GM12891 (cell line): ENCODE results near the gene CACNA1G.

ENCODE experiments used
- PAX5 ChIP-seq: IDR thresholded peaks from 2 replicates; pipeline ENCODE4 v1.6.1; 2011; ENCODE audit warnings: low read length, moderate library complexity, mild to moderate bottlenecking; ENCODE audit not compliant: insufficient read depth, severe bottlenecking
- POLR2A ChIP-seq: IDR thresholded peaks from 2 replicates; pipeline ENCODE4 v1.6.1; 2011; ENCODE audit warnings: low read depth, low read length, control low read depth
- POLR2AphosphoS5 ChIP-seq: IDR thresholded peaks from 2 replicates; pipeline ENCODE4 v1.6.1; 2011; ENCODE audit warnings: low read depth, low read length, control low read depth
- POU2F2 ChIP-seq: IDR thresholded peaks from 2 replicates; pipeline ENCODE4 v1.6.1; 2011; ENCODE audit warnings: low read depth, mild to moderate bottlenecking, control low read depth, low read length, moderate library complexity
- SPI1 ChIP-seq: IDR thresholded peaks from 2 replicates; pipeline ENCODE4 v1.6.1; 2011; ENCODE audit warnings: low read depth, low read length, control low read depth
- TAF1 ChIP-seq: IDR thresholded peaks from 2 replicates; pipeline ENCODE4 v1.6.1; 2011; ENCODE audit warnings: low read depth, low read length, control low read depth

- TF ChIP-seq POLR2A (no peak), TAF1 (no peak), SPI1 (no peak), PAX5 (no peak), POLR2AphosphoS5 (no peak), POU2F2 (no peak)
Measured at GRCh38 chr17:50607522-50608175, 47.1 kb downstream of the CACNA1G start.
